T-helper 2 cell treated with Interferon-gamma antibody and Interleukin-4, amounts not matched to agents 100 ng/mL and 5 ng/mL, for 36 hours (primary cell): Measurements from ENCODE around the gene NKAIN2. TPM values are rescaled to one million over a fixed set of nuclear protein-coding genes. Genes with fewer than 3 reads are reported as not detected.
"Not testable (repeated sequence)": the region's sequence is repeated elsewhere in the genome, so short reads cannot be mapped to it uniquely, and the experiment has no call there.

Source experiments
- intact Hi-C: fragments of 100-400 bp; cut with micrococcal nuclease; formaldehyde crosslinking; loops from one replicate; pipeline ENCODE4 v1.15.1; 2023
- total RNA-seq: library from RNA; stranded (reverse); gene quantifications from 2 replicates; pipeline ENCODE4 v1.2.3, GENCODE V29; 2022

Gene NKAIN2
- total RNA-seq, 1 donor from 2014 or later: not detected

GRCh38 chr6:124668028-124668427, 864.4 kb downstream of the NKAIN2 start:
- intact Hi-C loops: no loop called here

GRCh38 chr6:124669713-124670480, 866.2 kb downstream of the NKAIN2 start:
- intact Hi-C loops: no loop called here

GRCh38 chr6:124670801-124671200, 867.1 kb downstream of the NKAIN2 start:
- intact Hi-C loops: no loop called here

- intact Hi-C loops: no loop called here
These were observed 867.7 kb downstream of the NKAIN2 start for GRCh38 chr6:124671324-124671723.

- intact Hi-C loops: no loop called here
These were observed 870.4 kb downstream of the NKAIN2 start for GRCh38 chr6:124674042-124674441.

GRCh38 chr6:124676033-124676432, 872.4 kb downstream of the NKAIN2 start:
- intact Hi-C loops: no loop called here

- intact Hi-C loops: no loop called here
These were observed 874.2 kb downstream of the NKAIN2 start for GRCh38 chr6:124677874-124678273.

GRCh38 chr6:124679387-124679786, 875.7 kb downstream of the NKAIN2 start:
- intact Hi-C loops: no loop called here

GRCh38 chr6:124682751-124683150, 879.1 kb downstream of the NKAIN2 start:
- intact Hi-C loops: no loop called here

- intact Hi-C loops: no loop called here
These were observed 879.8 kb downstream of the NKAIN2 start for GRCh38 chr6:124683507-124683906.

GRCh38 chr6:124684621-124685020, 881.0 kb downstream of the NKAIN2 start:
- intact Hi-C loops: no loop called here

- intact Hi-C loops: no loop called here
These were observed 884.7 kb downstream of the NKAIN2 start for GRCh38 chr6:124688369-124688768.

- intact Hi-C loops: no loop called here
These were observed 890.6 kb downstream of the NKAIN2 start for GRCh38 chr6:124694139-124694705.

GRCh38 chr6:124699038-124699437, 895.4 kb downstream of the NKAIN2 start:
- intact Hi-C loops: no loop called here

- intact Hi-C loops: no loop called here
These were observed 899.9 kb downstream of the NKAIN2 start for GRCh38 chr6:124703541-124703940.

- intact Hi-C loops: not testable (repeated sequence)
These were observed 908.9 kb downstream of the NKAIN2 start for GRCh38 chr6:124712532-124712931.

- intact Hi-C loops: no loop called here
These were observed 911.1 kb downstream of the NKAIN2 start for GRCh38 chr6:124714728-124715127.

- intact Hi-C loops: no loop called here
These were observed 916.2 kb downstream of the NKAIN2 start for GRCh38 chr6:124719913-124720312.

GRCh38 chr6:124721331-124721730, 917.7 kb downstream of the NKAIN2 start:
- intact Hi-C loops: no loop called here

GRCh38 chr6:124722141-124722878, 918.6 kb downstream of the NKAIN2 start:
- intact Hi-C loops: no loop called here

- intact Hi-C loops: no loop called here
These were observed 920.0 kb downstream of the NKAIN2 start for GRCh38 chr6:124723671-124724070.

GRCh38 chr6:124737804-124738203, 934.1 kb downstream of the NKAIN2 start:
- intact Hi-C loops: not testable (repeated sequence)
